Keratinocyte (primary cell): ENCODE data around the gene CFAP20DC.

Source experiments
- CTCF ChIP-seq, 3 experiments: IDR thresholded peaks in 1 of 3; conservative IDR thresholded peaks in 1 of 3; optimal IDR thresholded peaks in 1 of 3; 2 replicates in 2 of 3; 3 replicates in 1 of 3; pipeline versions ENCODE3 to v1.5.1; 2011; ENCODE audit warnings: low read length in 3 of 3, mild to moderate bottlenecking in 3 of 3, moderate library complexity in 2 of 3, control low read depth in 1 of 3, inconsistent platforms in 1 of 3; ENCODE audit not compliant: insufficient read depth in 2 of 3; ENCODE audit errors: extremely low read depth in 1 of 3
- EZH2 ChIP-seq: IDR thresholded peaks from one replicate; pipeline ENCODE4 v1.6.1; 2012; ENCODE audit warnings: inconsistent platforms, mild to moderate bottlenecking, low read length, moderate library complexity

- TF ChIP-seq CTCF (optimal IDR thresholded peaks at IDR 0.05 in 1 of 3, IDR thresholded peaks at IDR 0.05 in 1 of 3, conservative IDR thresholded peaks at IDR 0.05 in 1 of 3; ENCODE audit: extremely low read depth in 1 of 3, insufficient read depth in 2 of 3, low read length in 3 of 3) (no peak), EZH2 (no peak)
Measured at GRCh38 chr3:58751882-58752567, 297.8 kb downstream of the CFAP20DC start.
